Measurements from ENCODE around the gene WDFY2. TPM values are rescaled to one million over a fixed set of nuclear protein-coding genes. Genes with fewer than 3 reads are reported as not detected.
"Not testable (repeated sequence)": the region's sequence is repeated elsewhere in the genome, so short reads cannot be mapped to it uniquely, and the experiment has no call there.

The WDFY2 gene
- total and polyA plus RNA-seq, 8 donors = 11.4 to 25.2 (median 17.2) TPM

DNA sequence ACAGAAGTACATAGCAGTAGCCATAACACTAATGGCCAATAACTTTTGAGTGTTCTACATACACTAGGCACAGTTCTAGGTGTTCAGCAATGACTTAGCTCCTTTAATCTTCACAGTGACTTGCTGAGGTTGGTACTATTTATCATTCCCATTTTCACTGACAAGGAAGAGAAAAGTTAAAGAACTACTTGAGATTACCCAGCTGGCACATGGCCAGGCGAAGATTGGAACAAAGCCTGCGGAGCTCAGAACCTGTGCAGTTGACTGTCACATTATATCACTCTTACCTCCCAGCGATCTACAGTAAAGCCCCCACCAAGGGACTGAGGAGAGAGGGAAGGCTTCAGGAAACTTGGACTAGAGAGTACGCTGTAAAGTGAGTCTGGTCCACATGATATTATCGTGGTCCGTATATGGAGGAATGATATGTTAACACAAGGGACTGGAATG is 42.4 kb upstream of the WDFY2 start:
- peak; percentile 12 to 73 (median 38) for DNase-seq
- intact Hi-C loops (cut with DNase I) = no loop called here
- Histone ChIP-seq H3K27me3 (no peaks in the 10 kb centered on the region), H3K27ac (peak overlapping the region in 1 of 4 donors; percentile 10), H3K4me1 (peaks cover 0 to 17% (median 0%) of the 10 kb centered on the region in 3 donors), H3K4me3 (peak overlapping the region in 1 of 4 donors; percentile 5), H3K9me3 (no peaks in the 10 kb centered on the region), H3K36me3 (no peaks in the 10 kb centered on the region)
- FAIRE-seq = no peak
- 7 to 9% methylated on average over 6 of the region's 6 CpGs for WGBS, 2 donors
- ATAC-seq = peak; percentile 50 to 68 (median 58)
- TF ChIP-seq, protein P1, sequence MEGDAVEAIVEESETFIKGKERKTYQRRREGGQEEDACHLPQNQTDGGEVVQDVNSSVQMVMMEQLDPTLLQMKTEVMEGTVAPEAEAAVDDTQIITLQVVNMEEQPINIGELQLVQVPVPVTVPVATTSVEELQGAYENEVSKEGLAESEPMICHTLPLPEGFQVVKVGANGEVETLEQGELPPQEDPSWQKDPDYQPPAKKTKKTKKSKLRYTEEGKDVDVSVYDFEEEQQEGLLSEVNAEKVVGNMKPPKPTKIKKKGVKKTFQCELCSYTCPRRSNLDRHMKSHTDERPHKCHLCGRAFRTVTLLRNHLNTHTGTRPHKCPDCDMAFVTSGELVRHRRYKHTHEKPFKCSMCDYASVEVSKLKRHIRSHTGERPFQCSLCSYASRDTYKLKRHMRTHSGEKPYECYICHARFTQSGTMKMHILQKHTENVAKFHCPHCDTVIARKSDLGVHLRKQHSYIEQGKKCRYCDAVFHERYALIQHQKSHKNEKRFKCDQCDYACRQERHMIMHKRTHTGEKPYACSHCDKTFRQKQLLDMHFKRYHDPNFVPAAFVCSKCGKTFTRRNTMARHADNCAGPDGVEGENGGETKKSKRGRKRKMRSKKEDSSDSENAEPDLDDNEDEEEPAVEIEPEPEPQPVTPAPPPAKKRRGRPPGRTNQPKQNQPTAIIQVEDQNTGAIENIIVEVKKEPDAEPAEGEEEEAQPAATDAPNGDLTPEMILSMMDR (IDR thresholded peaks at IDR 0.05) = no peak

DNA sequence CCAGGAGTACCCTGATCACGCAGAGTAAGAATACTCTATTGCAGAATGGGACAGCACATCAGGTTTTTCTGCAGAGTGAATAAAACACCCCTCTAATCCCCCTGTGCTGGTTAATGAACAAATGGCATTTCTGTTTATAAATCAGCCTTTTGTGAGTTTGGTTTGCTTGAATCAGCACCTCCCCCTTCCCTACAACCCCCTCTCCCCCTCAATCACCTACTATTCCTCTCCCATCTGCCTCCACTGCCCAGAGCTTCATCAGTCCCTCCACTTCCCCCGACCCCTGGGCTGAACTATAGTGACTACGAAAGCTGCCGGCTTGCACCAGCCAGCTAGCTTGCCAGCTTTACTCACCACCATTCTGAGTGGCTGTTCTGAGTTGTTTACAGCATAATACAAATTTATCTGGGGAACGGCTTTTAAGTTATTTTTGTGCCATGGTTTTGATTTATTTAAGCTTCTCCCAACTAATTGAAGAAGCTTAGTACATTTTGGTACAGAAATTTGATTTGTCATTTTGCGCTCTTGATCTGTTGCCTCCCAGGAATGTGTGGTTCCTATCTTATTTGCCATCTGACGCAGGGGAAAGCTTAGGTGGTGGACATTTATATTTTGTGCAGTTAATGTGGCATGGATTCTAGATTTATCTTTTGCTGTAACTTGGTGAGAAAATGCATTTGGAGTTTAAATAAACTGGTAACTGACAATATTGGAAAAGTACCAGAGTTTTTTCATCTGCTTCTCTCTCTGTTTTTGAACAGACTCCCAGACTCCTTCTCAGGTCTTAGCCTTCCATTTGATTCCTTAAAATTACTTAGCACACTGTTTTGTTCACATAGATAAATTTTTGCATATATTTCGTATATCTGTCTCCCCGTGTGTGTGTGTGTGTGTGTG is 41.7 kb upstream of the WDFY2 start:
- peak overlapping the region in 2 of 4 donors; percentile 1 to 5 for H3K4me3 ChIP-seq
- peaks cover 0 to 17% (median 0%) of the 10 kb centered on the region in 3 donors for H3K4me1 ChIP-seq
- H3K9me3 ChIP-seq = no peaks in the 10 kb centered on the region
- H3K27ac ChIP-seq = peak overlapping the region in 1 of 4 donors; percentile 10
- no peak for FAIRE-seq
- TF ChIP-seq, protein P1 (IDR thresholded peaks at IDR 0.05) = no peak
- no peaks in the 10 kb centered on the region for H3K27me3 ChIP-seq
- peak in 2 of 6 donors; percentile 17 to 30 for DNase-seq
- no peaks in the 10 kb centered on the region for H3K36me3 ChIP-seq
- peak; percentile 76 to 90 (median 86) for ATAC-seq
- 20 to 25% methylated on average over 9 of the region's 9 CpGs for WGBS, 2 donors
- intact Hi-C loops (cut with DNase I) = no loop called here

GRCh38 chr13:51545446-51545845 is 38.8 kb upstream of the WDFY2 start:
- peaks cover 0 to 17% (median 0%) of the 10 kb centered on the region in 3 donors for H3K4me1 ChIP-seq
- DNase-seq; ATAC-seq; H3K27ac ChIP-seq; H3K27me3 ChIP-seq; H3K4me3 ChIP-seq; intact Hi-C loops (cut with DNase I); FAIRE-seq; H3K36me3 ChIP-seq; H3K9me3 ChIP-seq: not testable (repeated sequence)
- 74 to 81% methylated on average over 3 of the region's 3 CpGs for WGBS, 2 donors

- intact Hi-C loops (cut with DNase I) = no loop called here
- Histone ChIP-seq H3K4me1 (peaks cover 0 to 16% (median 0%) of the 10 kb centered on the region in 3 donors), H3K4me3 (no peak overlapping the region), H3K27ac (no peak overlapping the region), H3K36me3 (no peaks in the 10 kb centered on the region), H3K9me3 (no peaks in the 10 kb centered on the region), H3K27me3 (no peaks in the 10 kb centered on the region)
- peak; percentile 32 for FAIRE-seq
- WGBS, 2 donors = 66 to 79% methylated on average over 6 of the region's 6 CpGs
- no peak for DNase-seq
- ATAC-seq = no peak
- TF ChIP-seq, protein P1 (IDR thresholded peaks at IDR 0.05) = no peak
Measured at GRCh38 chr13:51547425-51548176, 36.7 kb upstream of the WDFY2 start.

DNA sequence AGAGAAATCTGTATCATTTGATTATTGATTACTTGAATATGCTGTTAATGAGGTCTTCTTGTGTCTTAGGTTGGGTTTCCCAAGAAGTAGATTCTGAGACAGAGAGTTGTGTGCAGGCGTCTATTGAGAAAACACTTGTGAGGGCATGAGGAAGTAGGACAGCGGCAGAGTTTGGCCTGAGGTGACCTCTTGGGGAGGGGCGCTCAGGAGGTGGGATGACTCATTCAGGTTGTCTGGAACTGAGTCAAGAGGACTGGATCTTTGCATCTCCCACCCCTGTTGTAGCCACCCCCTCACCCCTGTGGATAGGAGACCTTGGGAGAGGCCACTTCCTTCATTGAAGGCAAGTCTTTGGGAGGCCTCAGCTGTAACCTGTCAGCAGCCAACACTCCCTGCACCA is 35.2 kb upstream of the WDFY2 start:
- peak in 3 of 4 donors; percentile 54 to 79 (median 71) for ATAC-seq
- peak in 3 of 6 donors; percentile 24 to 40 (median 33) for DNase-seq
- Histone ChIP-seq H3K27ac (no peak overlapping the region), H3K4me1 (peaks cover 0 to 15% (median 0%) of the 10 kb centered on the region in 3 donors), H3K4me3 (no peak overlapping the region), H3K27me3 (no peaks in the 10 kb centered on the region), H3K36me3 (no peaks in the 10 kb centered on the region), H3K9me3 (no peaks in the 10 kb centered on the region)
- intact Hi-C loops (cut with DNase I) = no loop called here
- TF ChIP-seq, protein P1 (IDR thresholded peaks at IDR 0.05) = no peak
- FAIRE-seq = no peak
- WGBS, 2 donors = 73 to 86% methylated on average over 3 of the region's 3 CpGs

Measured in pancreas (tissue), 10 donors.